Prostate gland (tissue), 2 donors: ENCODE measurements around the gene MSI1. TPM values are rescaled to one million over a fixed set of nuclear protein-coding genes. Genes with fewer than 3 reads are reported as not detected.
"Not testable (repeated sequence)": the region's sequence is repeated elsewhere in the genome, so short reads cannot be mapped to it uniquely, and the experiment has no call there.

ENCODE experiments used
- DNase-seq: peaks from one replicate; pipeline ENCODE4 v3.0.0-alpha.2; 2019; ENCODE audit warnings: low spot score
- H3K27ac ChIP-seq, 2 donors: fragments of 200-600 bp; sonication (generic); 2 replicates each; pipeline ENCODE4 v1.5.1; 2017 to 2019
- H3K27me3 ChIP-seq: fragments of 200-600 bp; sonication (generic); replicated peaks from 2 replicates; pipeline ENCODE4 v1.5.1; 2019; ENCODE audit not compliant: insufficient read depth
- H3K36me3 ChIP-seq, 2 donors: fragments of 200-600 bp; sonication (generic); 1 replicate in 1 of 2; 2 replicates in 1 of 2; pipeline versions ENCODE4 v1.5.1 to v1.8.1; 2017 to 2019
- H3K4me1 ChIP-seq: fragments of 200-600 bp; sonication (generic); replicated peaks from 2 replicates; pipeline ENCODE4 v1.5.1; 2019
- H3K4me3 ChIP-seq, 2 donors: fragments of 200-600 bp; sonication (generic); 2 replicates each; pipeline ENCODE4 v1.5.1; 2017 to 2019
- H3K9me3 ChIP-seq: fragments of 200-600 bp; sonication (generic); 2 replicates; pipeline ENCODE4 v1.5.1; 2017
- POLR2A ChIP-seq: fragments of 450-650 bp; IDR thresholded peaks from one replicate; pipeline ENCODE4 v1.6.1; 2016; ENCODE audit warnings: antibody characterized with exemption, mild to moderate bottlenecking
- POLR2AphosphoS5 ChIP-seq: sonication (generic); formaldehyde crosslinking; IDR thresholded peaks from one replicate; pipeline ENCODE4 v1.6.1; 2017; ENCODE audit warnings: antibody characterized with exemption
- WGBS: methylation state at CpG from one replicate; pipeline ENCODE4 v1.1.5; 2018; 5-methylcytosine and 5-hydroxymethylcytosine counted together
- intact Hi-C: fragments of 100-400 bp; cut with DNase I; formaldehyde crosslinking; loops from one replicate; pipeline ENCODE4 v1.14.2; 2022
- total RNA-seq, 2 donors: library from RNA; depleted of rRNA; stranded (reverse); fragments of >200 nt; gene quantifications; one replicate each; pipeline ENCODE4 v1.1.0, GENCODE V29; 2016
- TF ChIP-seq, protein P1 (sequence below), 4 experiments: fragments of 200-600 bp in 2 of 4; fragments of 450-650 bp in 2 of 4; sonication (generic) in 2 of 4; IDR thresholded peaks; 1 replicate in 3 of 4; 2 replicates in 1 of 4; pipeline ENCODE4 v1.5.1; 2016 to 2019; ENCODE audit warnings: antibody characterized with exemption in 4 of 4, mild to moderate bottlenecking in 2 of 4, moderate library complexity in 2 of 4

Gene MSI1
- total RNA-seq, 2 donors from 2014 or later = 1.7 to 8.2 TPM

DNA sequence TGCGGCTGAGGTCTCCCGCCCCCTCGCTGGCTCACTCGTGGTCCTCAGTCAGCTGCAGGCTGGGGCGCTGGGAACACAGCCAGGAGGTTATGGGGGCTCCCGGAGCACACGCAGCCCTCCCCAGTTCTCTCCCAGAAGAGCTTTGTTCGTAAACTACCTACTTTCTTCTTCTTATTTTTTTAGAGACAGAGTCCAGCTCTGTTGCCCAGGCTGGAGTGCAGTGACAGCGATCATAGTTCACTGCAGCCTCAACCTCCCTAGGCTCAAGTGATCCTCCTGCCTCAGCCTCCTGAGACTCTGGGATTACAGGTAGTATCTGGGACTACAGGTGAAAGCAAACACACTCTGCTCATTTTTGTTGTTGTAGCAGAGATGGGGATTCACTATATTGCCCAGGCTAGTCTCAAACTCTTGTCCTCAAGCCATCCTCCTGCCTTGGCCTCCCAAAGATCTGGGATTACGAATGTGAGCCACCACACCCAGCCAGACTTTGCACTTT is 25.9 kb downstream of the MSI1 start:
- 72% methylated on average over 10 of the region's 10 CpGs for WGBS
- Histone ChIP-seq H3K9me3 (no peaks in the 10 kb centered on the region), H3K4me1 (no peaks in the 10 kb centered on the region), H3K27me3 (no peaks in the 10 kb centered on the region), H3K4me3 (no peak overlapping the region), H3K36me3 (no peaks in the 10 kb centered on the region), H3K27ac (no peak overlapping the region)
- intact Hi-C loops = no loop called here
- TF ChIP-seq, protein P1, sequence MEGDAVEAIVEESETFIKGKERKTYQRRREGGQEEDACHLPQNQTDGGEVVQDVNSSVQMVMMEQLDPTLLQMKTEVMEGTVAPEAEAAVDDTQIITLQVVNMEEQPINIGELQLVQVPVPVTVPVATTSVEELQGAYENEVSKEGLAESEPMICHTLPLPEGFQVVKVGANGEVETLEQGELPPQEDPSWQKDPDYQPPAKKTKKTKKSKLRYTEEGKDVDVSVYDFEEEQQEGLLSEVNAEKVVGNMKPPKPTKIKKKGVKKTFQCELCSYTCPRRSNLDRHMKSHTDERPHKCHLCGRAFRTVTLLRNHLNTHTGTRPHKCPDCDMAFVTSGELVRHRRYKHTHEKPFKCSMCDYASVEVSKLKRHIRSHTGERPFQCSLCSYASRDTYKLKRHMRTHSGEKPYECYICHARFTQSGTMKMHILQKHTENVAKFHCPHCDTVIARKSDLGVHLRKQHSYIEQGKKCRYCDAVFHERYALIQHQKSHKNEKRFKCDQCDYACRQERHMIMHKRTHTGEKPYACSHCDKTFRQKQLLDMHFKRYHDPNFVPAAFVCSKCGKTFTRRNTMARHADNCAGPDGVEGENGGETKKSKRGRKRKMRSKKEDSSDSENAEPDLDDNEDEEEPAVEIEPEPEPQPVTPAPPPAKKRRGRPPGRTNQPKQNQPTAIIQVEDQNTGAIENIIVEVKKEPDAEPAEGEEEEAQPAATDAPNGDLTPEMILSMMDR (IDR thresholded peaks at IDR 0.05) = no peak
- no peak for DNase-seq

DNA sequence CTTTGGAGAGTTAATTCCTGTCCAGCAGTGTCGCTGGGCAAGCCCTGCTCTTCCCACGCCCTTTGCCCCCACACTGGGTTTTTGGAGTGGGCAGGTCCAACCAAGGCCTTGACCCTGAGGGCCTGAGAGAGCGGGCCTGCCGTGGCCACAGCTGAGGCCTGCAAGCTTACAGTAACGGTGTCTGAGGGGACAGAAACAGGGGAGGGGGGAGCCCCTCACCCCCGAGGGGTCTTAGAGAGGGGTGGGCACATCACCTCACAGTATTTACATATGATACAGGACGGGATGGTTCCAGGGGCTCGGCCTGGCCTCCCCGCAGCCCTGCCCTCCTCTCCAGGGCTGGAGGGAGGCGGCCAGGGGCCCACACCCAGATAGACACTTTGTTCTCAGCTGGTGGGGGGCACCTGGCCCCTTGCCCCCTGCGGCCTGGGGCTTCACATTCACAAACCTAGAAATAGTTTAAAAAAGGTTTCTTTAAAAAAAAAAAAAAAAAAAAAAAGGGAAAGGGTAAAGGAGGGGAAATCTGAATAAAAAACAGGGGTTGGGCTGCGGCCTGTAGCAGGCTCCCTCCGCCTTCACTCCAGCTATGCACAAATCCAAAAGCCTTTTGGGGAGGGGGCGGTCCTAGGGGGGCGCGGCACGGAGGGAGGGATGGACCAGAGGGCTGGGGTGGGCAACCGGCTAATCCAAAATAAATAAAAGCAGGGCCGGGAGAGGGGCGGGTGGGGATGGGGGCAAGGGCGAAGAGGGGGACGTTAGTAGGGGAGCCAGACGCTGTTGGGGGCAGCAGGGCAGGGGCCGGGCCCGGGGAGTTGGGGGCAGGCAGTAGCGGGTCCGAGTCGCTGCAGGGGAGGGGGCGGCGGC is 26.6 kb downstream of the MSI1 start:
- no peak for TF ChIP-seq POLR2AphosphoS5
- TF ChIP-seq, protein P1 (IDR thresholded peaks at IDR 0.05) = no peak
- no peak for TF ChIP-seq POLR2A
- no peak for DNase-seq
- Histone ChIP-seq H3K27me3 (no peaks in the 10 kb centered on the region), H3K4me1 (no peaks in the 10 kb centered on the region), H3K9me3 (no peaks in the 10 kb centered on the region), H3K36me3 (no peaks in the 10 kb centered on the region), H3K4me3 (no peak overlapping the region), H3K27ac (no peak overlapping the region)
- WGBS = 67% methylated on average over 30 of the region's 30 CpGs
- intact Hi-C loops = no loop called here

DNA sequence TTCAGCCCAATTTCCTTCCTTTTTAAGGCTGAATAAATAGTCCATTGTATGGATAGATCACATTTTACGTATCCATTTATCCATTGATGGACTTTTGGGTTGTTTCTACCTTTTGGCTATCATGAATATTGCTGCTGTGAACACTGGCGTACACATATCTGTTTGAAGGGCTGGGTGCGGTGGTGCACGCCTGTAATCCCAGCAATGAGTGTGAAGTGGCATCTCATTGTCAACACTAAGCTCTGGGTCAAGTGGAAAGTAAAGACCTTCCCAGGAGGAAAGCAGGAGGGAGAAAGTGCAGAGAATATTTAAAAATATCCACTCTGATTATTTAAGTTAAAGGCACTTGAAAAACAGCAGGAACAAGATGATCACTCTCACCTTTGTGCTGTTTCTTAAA is 29.7 kb downstream of the MSI1 start:
- intact Hi-C loops = no loop called here
- TF ChIP-seq POLR2A (no peak), POLR2AphosphoS5 (no peak)
- TF ChIP-seq, protein P1 (IDR thresholded peaks at IDR 0.05) = no peak
- 91% methylated on average over 4 of the region's 4 CpGs for WGBS

DNA sequence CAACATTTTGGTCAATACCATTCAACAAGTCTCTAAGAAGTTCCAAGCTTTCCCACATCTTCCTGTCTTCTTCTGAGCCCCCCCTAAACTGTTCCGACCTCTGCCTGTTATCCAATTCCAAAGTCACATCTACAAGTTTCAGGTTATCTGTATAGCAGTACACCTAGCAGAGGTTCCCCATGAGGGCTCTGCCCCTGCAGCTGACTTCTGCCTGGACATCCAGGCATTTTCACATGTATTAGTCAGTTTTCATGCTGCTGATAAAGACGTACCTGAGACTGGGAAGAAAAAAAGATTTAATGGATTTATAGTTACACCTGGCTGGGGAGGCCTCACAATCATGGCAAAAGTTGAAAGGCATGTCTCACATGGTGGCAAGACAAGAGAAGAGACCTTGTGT is 31.2 kb downstream of the MSI1 start:
- TF ChIP-seq, protein P1 (IDR thresholded peaks at IDR 0.05) = no peak
- WGBS = 81% methylated on average over 2 of the region's 2 CpGs
- Histone ChIP-seq H3K4me3 (no peak overlapping the region), H3K36me3 (no peaks in the 10 kb centered on the region), H3K9me3 (no peaks in the 10 kb centered on the region), H3K27me3 (no peaks in the 10 kb centered on the region), H3K27ac (no peak overlapping the region), H3K4me1 (no peaks in the 10 kb centered on the region)
- DNase-seq = no peak
- intact Hi-C loops = no loop called here

More for the DNA sequence above, 29.7 kb downstream of the MSI1 start:
- Histone ChIP-seq H3K9me3 (no peaks in the 10 kb centered on the region), H3K36me3 (no peaks in the 10 kb centered on the region), H3K4me3 (no peak overlapping the region), H3K27ac (no peak overlapping the region), H3K27me3 (no peaks in the 10 kb centered on the region), H3K4me1 (no peaks in the 10 kb centered on the region)
- DNase-seq = no peak

DNA sequence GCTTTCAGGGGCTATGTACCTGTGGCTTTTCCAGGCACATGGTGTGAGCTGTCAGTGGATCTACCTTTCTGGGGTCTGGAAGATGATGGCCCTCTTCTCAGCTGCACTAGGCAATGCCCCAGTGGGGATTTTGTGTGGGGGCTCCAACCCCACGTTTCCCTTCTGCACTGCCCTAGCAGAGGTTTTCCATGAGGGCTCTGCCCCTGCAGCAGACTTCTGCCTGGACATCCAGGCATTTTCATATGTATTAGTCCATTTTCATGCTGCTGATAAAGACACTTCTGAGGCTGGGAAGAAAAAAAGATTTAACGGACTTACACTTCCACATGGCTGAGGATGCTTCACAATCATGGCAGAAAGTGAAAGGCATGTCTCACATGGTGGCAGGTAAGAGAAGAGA is 32.6 kb downstream of the MSI1 start:
- intact Hi-C loops, H3K36me3 ChIP-seq, H3K9me3 ChIP-seq, H3K27ac ChIP-seq, DNase-seq, H3K4me3 ChIP-seq, H3K4me1 ChIP-seq, H3K27me3 ChIP-seq: not testable (repeated sequence)
- WGBS = 91% methylated on average over 2 of the region's 2 CpGs
